GM15510 (cell line): ENCODE results near the gene DEK.

Experiments
- POLR2A ChIP-seq: IDR thresholded peaks from 3 replicates; pipeline ENCODE4 v1.6.1; 2011; ENCODE audit warnings: borderline replicate concordance; ENCODE audit not compliant: insufficient read length; ENCODE audit errors: extremely low read depth

Gene DEK

GRCh38 chr6:18186033-18186432 is 78.3 kb downstream of the DEK start:
- TF ChIP-seq POLR2A, result no peak

- TF ChIP-seq POLR2A, result no peak
Observed at GRCh38 chr6:18185624-18186023, 78.7 kb downstream of the DEK start.

- no peak for TF ChIP-seq POLR2A
Observed at GRCh38 chr6:18183766-18184165, 80.6 kb downstream of the DEK start.

DNA sequence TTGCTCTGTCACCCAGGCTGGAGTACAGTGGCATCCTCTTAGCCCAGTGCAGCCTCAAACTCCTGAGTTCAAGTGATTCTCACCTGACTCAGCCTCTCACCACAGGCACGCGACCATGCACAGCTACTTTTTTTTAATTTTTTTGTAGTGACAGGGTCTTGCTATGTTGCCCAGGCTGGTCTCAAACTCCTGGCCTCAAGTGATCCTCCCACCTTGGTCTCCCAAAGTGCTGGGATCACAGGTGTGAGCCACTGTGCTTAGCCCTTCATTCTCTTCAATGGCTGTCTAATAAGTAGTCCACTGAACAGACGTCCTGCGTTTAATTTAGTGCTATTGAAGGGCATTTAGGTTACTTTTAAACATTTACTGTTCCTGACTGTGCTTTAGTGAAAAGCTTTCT is 81.8 kb downstream of the DEK start:
- TF ChIP-seq POLR2A, result no peak

DNA sequence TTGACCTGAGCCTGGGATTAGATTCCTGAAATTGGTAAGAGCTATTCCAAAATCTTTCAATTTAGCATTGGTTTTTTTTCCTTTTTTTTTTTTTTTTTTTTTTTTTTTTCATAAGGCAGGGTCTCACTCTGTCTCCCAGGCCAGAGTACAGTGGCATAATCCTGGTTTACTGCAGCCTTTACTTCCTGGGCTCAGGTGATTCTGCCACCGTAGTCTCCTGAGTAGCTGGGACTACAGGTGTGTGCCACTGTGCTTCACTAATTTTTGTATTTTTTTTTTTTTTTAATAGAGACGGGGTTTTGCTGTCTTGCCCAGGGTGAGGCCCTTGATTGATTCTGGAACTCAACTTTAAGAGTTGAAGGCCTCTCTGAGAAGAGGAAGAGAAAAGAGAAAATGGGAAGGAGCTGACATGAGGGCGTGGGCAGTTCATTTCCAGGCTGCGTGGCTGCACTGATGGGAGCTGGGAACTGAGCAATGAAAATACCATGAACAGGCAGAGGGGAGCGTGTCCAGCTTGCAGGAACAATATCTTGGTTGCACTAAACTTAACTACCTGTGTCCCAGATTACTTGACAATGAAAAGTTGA is 84.5 kb downstream of the DEK start:
- TF ChIP-seq POLR2A, result no peak

- no peak for TF ChIP-seq POLR2A
Observed at GRCh38 chr6:18178960-18179615, 85.2 kb downstream of the DEK start.

- no peak for TF ChIP-seq POLR2A
Observed at GRCh38 chr6:18177286-18177965, 86.9 kb downstream of the DEK start.
